Large intestine (tissue), 3 donors: ENCODE results near the gene PCBP3. TPM values are rescaled to one million over a fixed set of nuclear protein-coding genes. Genes with fewer than 3 reads are reported as not detected.

ENCODE experiments used
- DNase-seq, 2 donors: peaks; one replicate each; pipeline versions ENCODE4 v3.0.0 to v3.0.0-alpha.2; 2013
- H3K27ac ChIP-seq: one replicate; pipeline ENCODE4 v1.5.1; 2013; ENCODE audit warnings: low read length
- H3K27me3 ChIP-seq: 2 replicates; pipeline ENCODE4 v1.6.1; 2013; ENCODE audit warnings: low read length; ENCODE audit not compliant: control insufficient read depth, insufficient read depth
- H3K36me3 ChIP-seq: 2 replicates; pipeline ENCODE4 v1.6.1; 2013; ENCODE audit warnings: low read length; ENCODE audit not compliant: control insufficient read depth, insufficient read depth
- H3K4me1 ChIP-seq: one replicate; pipeline ENCODE4 v1.6.1; 2013; ENCODE audit warnings: low read length; ENCODE audit not compliant: control insufficient read depth, insufficient read depth
- H3K4me3 ChIP-seq: one replicate; pipeline ENCODE4 v1.5.1; 2013; ENCODE audit warnings: low read length
- H3K9me3 ChIP-seq: one replicate; pipeline ENCODE4 v1.6.1; 2013; ENCODE audit warnings: mild to moderate bottlenecking, low read depth, low read length, moderate library complexity; ENCODE audit not compliant: control insufficient read depth
- WGBS: methylation state at CpG from one replicate; pipeline ENCODE4 v1.1.5; 2013; ENCODE audit warnings: low lambda C conversion rate; ENCODE audit not compliant: insufficient coverage; 5-methylcytosine and 5-hydroxymethylcytosine counted together
- polyA plus RNA-seq: library from polyadenylated mRNA; unstranded; fragments of 120-200 nt; gene quantifications from one replicate; pipeline ENCODE4 v1.2.1, GENCODE V29; 2013

The PCBP3 gene
- polyA plus RNA-seq, 1 donor: 7.4 TPM

- no peak for DNase-seq
- H3K36me3 ChIP-seq: no peaks in the 10 kb centered on the region
- no peaks in the 10 kb centered on the region for H3K9me3 ChIP-seq
- H3K27me3 ChIP-seq: peaks cover 10% of the 10 kb centered on the region
- peaks cover 7% of the 10 kb centered on the region for H3K4me1 ChIP-seq
- no CpG with 5 or more reads among the region's 18 CpGs for WGBS
- H3K4me3 ChIP-seq: no peak overlapping the region
- peak overlapping the region; percentile 14 for H3K27ac ChIP-seq
Observed at GRCh38 chr21:45819478-45820170, 176.1 kb downstream of the PCBP3 start.

- peak; percentile 72 to 89 for DNase-seq
- Histone ChIP-seq H3K4me3 (no peak overlapping the region), H3K9me3 (no peaks in the 10 kb centered on the region), H3K36me3 (no peaks in the 10 kb centered on the region), H3K4me1 (peaks cover 7% of the 10 kb centered on the region), H3K27ac (peak overlapping the region; percentile 14), H3K27me3 (peaks cover 10% of the 10 kb centered on the region)
- WGBS: 48% methylated on average over 3 of the region's 31 CpGs
Observed at GRCh38 chr21:45820171-45821091, 176.9 kb downstream of the PCBP3 start.

GRCh38 chr21:45821315-45821962 lies 177.9 kb downstream of the PCBP3 start:
- 83% methylated on average over 3 of the region's 16 CpGs for WGBS
- Histone ChIP-seq H3K4me1 (peaks cover 7% of the 10 kb centered on the region), H3K4me3 (no peak overlapping the region), H3K27ac (no peak overlapping the region), H3K9me3 (no peaks in the 10 kb centered on the region), H3K27me3 (peaks cover 10% of the 10 kb centered on the region), H3K36me3 (no peaks in the 10 kb centered on the region)
- no peak for DNase-seq

GRCh38 chr21:45821998-45822397 lies 178.5 kb downstream of the PCBP3 start:
- Histone ChIP-seq H3K27me3 (peaks cover 10% of the 10 kb centered on the region), H3K4me1 (peaks cover 7% of the 10 kb centered on the region), H3K36me3 (no peaks in the 10 kb centered on the region), H3K9me3 (no peaks in the 10 kb centered on the region), H3K27ac (no peak overlapping the region), H3K4me3 (no peak overlapping the region)
- no peak for DNase-seq
- WGBS: no CpG with 5 or more reads among the region's 9 CpGs

- H3K27me3 ChIP-seq: peaks cover 10% of the 10 kb centered on the region
- H3K27ac ChIP-seq: no peak overlapping the region
- H3K4me1 ChIP-seq: peaks cover 7% of the 10 kb centered on the region
- H3K4me3 ChIP-seq: no peak overlapping the region
- H3K36me3 ChIP-seq: no peaks in the 10 kb centered on the region
- no peak for DNase-seq
- WGBS: 86% methylated on average over 2 of the region's 9 CpGs
- no peaks in the 10 kb centered on the region for H3K9me3 ChIP-seq
Observed at GRCh38 chr21:45822429-45823099, 179.0 kb downstream of the PCBP3 start.

GRCh38 chr21:45823100-45823681 lies 179.7 kb downstream of the PCBP3 start:
- Histone ChIP-seq H3K27ac (no peak overlapping the region), H3K4me3 (no peak overlapping the region), H3K27me3 (peaks cover 10% of the 10 kb centered on the region), H3K4me1 (peaks cover 7% of the 10 kb centered on the region), H3K36me3 (no peaks in the 10 kb centered on the region), H3K9me3 (no peaks in the 10 kb centered on the region)
- no peak for DNase-seq
- no CpG with 5 or more reads among the region's 16 CpGs for WGBS

- H3K4me1 ChIP-seq: peaks cover 7% of the 10 kb centered on the region
- no peaks in the 10 kb centered on the region for H3K36me3 ChIP-seq
- no peaks in the 10 kb centered on the region for H3K9me3 ChIP-seq
- peaks cover 10% of the 10 kb centered on the region for H3K27me3 ChIP-seq
- no peak overlapping the region for H3K27ac ChIP-seq
- no peak overlapping the region for H3K4me3 ChIP-seq
- no peak for DNase-seq
- WGBS: no CpG with 5 or more reads among the region's 8 CpGs
Observed at GRCh38 chr21:45824546-45825215, 181.2 kb downstream of the PCBP3 start.

- 50% methylated on average over 1 of the region's 13 CpGs for WGBS
- H3K4me1 ChIP-seq: peaks cover 3% of the 10 kb centered on the region
- peaks cover 10% of the 10 kb centered on the region for H3K27me3 ChIP-seq
- no peaks in the 10 kb centered on the region for H3K9me3 ChIP-seq
- no peak overlapping the region for H3K4me3 ChIP-seq
- DNase-seq: no peak
- H3K36me3 ChIP-seq: no peaks in the 10 kb centered on the region
- no peak overlapping the region for H3K27ac ChIP-seq
Observed at GRCh38 chr21:45825219-45825618, 181.7 kb downstream of the PCBP3 start.

GRCh38 chr21:45826676-45827301 lies 183.3 kb downstream of the PCBP3 start:
- H3K4me1 ChIP-seq: peaks cover 5% of the 10 kb centered on the region

More at GRCh38 chr21:45826676-45827301, 183.3 kb downstream of the PCBP3 start:
- H3K36me3 ChIP-seq: no peaks in the 10 kb centered on the region
- H3K4me3 ChIP-seq: no peak overlapping the region
- no peaks in the 10 kb centered on the region for H3K9me3 ChIP-seq
- peaks cover 6% of the 10 kb centered on the region for H3K27me3 ChIP-seq
- no peak for DNase-seq
- no peak overlapping the region for H3K27ac ChIP-seq
- 83% methylated on average over 1 of the region's 16 CpGs for WGBS
